GM12878 (cell line): ENCODE data around the gene MB21D2. TPM values are rescaled to one million over a fixed set of nuclear protein-coding genes. Genes with fewer than 3 reads are reported as not detected.

Experiments
- ATAC-seq: fragments of 200-7000 bp; cut with Tn5 transposase; 3 replicates; pipeline ENCODE4 v1.9.1; 2020; ENCODE audit warnings: mild to moderate bottlenecking, moderate library complexity
- BruUV-seq: library from RNA; stranded (reverse); fragments of 400-500 nt; replicated peaks from 2 replicates; lab custom pipeline; 2021; lab: Mats Ljungman, UMichigan
- CTCF ChIA-PET: fragments of 300-600 bp; sonication (Branson Sonifier 250); formaldehyde crosslinking; extraction: SDS; loops from one replicate; lab custom pipeline; 2021; ENCODE audit warnings: inconsistent platforms; lab: Yijun Ruan, JAX
- POLR2A ChIA-PET: fragments of 350-600 bp; formaldehyde crosslinking; extraction: SDS; loops from one replicate; lab custom pipeline; 2021; ENCODE audit warnings: inconsistent platforms; lab: Charles Lee
- RAD21 ChIA-PET: fragments of 300-600 bp; sonication (Branson Sonifier 250); formaldehyde crosslinking; loops from one replicate; lab custom pipeline; 2023; ENCODE audit warnings: antibody characterized with exemption; ENCODE audit not compliant: unreplicated experiment; lab: Charles Lee
- SMC1A ChIA-PET: fragments of 300-600 bp; sonication (Branson Sonifier 250); formaldehyde crosslinking; loops from one replicate; lab custom pipeline; 2023; ENCODE audit not compliant: unreplicated experiment, uncharacterized antibody; lab: Charles Lee
- DNase-seq: peaks from one replicate; pipeline ENCODE4 v3.0.0-alpha.2; 2011; ENCODE audit warnings: low read depth, low spot score
- FAIRE-seq: peaks from 3 replicates; lab custom pipeline; 2011; peaks lifted over from hg19 to GRCh38; lab: Jason Lieb, UNC
- H2AFZ ChIP-seq: 2 replicates; pipeline ENCODE4 v1.6.0; 2011; ENCODE audit warnings: low read depth, low read length, control low read depth; ENCODE audit not compliant: control insufficient read depth
- H3K27ac ChIP-seq: 2 replicates; pipeline ENCODE4 v1.5.1; 2011; ENCODE audit warnings: control low read depth; ENCODE audit not compliant: control insufficient read depth, insufficient read depth
- H3K27me3 ChIP-seq, 2 experiments: replicated peaks in 1 of 2; 2 replicates each; pipeline versions ENCODE4 v1.6.0 to v1.6.1; 2011; ENCODE audit warnings: low read length in 1 of 2; ENCODE audit not compliant: control insufficient read depth in 2 of 2, insufficient read depth in 2 of 2
- H3K36me3 ChIP-seq, 2 experiments: 2 replicates each; pipeline ENCODE4 v1.5.1; 2011; ENCODE audit warnings: low read length in 1 of 2; ENCODE audit not compliant: control insufficient read depth in 2 of 2, insufficient read depth in 2 of 2
- H3K4me1 ChIP-seq: 2 replicates; pipeline ENCODE4 v1.6.1; 2011; ENCODE audit warnings: mild to moderate bottlenecking, low read length, moderate library complexity, mixed read lengths; ENCODE audit not compliant: control insufficient read depth, insufficient read depth
- H3K4me2 ChIP-seq: 2 replicates; pipeline ENCODE4 v1.6.0; 2011; ENCODE audit warnings: control low read depth; ENCODE audit not compliant: control insufficient read depth, insufficient read depth
- H3K4me3 ChIP-seq: fragments of 200-600 bp; sonication (generic); 2 replicates; pipeline ENCODE4 v1.5.1; 2016
- H3K79me2 ChIP-seq: 2 replicates; pipeline ENCODE4 v1.6.0; 2011; ENCODE audit warnings: low read length; ENCODE audit not compliant: control insufficient read depth, insufficient read depth
- H3K9ac ChIP-seq: 2 replicates; pipeline ENCODE4 v1.8.0; 2011; ENCODE audit warnings: low read length, control low read depth, mixed read lengths; ENCODE audit not compliant: control insufficient read depth, insufficient read depth
- H3K9me3 ChIP-seq: replicated peaks from 3 replicates; pipeline ENCODE4 v1.5.1; 2011; ENCODE audit warnings: mild to moderate bottlenecking, low read length; ENCODE audit not compliant: control insufficient read depth, insufficient read depth
- H4K20me1 ChIP-seq: 2 replicates; pipeline ENCODE4 v1.6.0; 2011; ENCODE audit not compliant: control insufficient read depth, insufficient read depth
- ASH2L ChIP-seq: fragments of 300-600, 200-600 bp; sonication (generic); IDR thresholded peaks from 2 replicates; pipeline ENCODE4 v1.6.1; 2017; ENCODE audit warnings: low read depth, mild to moderate bottlenecking, borderline replicate concordance
- ESRRA ChIP-seq: IDR thresholded peaks from 2 replicates; pipeline ENCODE4 v1.6.1; 2012; ENCODE audit warnings: mild to moderate bottlenecking, low read length, improper control_type of control experiment
- HSF1 ChIP-seq: fragments of 150-350 bp; IDR thresholded peaks from 2 replicates; pipeline ENCODE4 v1.6.1; 2014; ENCODE audit warnings: mild to moderate bottlenecking, low read depth, low read length
- IRF5 ChIP-seq: fragments of 450-650 bp; IDR thresholded peaks from 2 replicates; pipeline ENCODE4 v1.6.1; 2017; ENCODE audit warnings: borderline replicate concordance
- RFX5 ChIP-seq: IDR thresholded peaks from 2 replicates; pipeline ENCODE4 v1.6.1; 2011; ENCODE audit warnings: low read depth, low read length, improper control_type of control experiment
- SIN3A ChIP-seq: IDR thresholded peaks from 2 replicates; pipeline ENCODE4 v1.6.1; 2012; ENCODE audit warnings: low read depth, low read length, improper control_type of control experiment
- STAT1 ChIP-seq: fragments of 450-650 bp; conservative IDR thresholded peaks from 2 replicates; pipeline ENCODE4 v1.6.1; 2014; ENCODE audit warnings: antibody characterized with exemption, mild to moderate bottlenecking
- SUPT20H ChIP-seq: IDR thresholded peaks from 2 replicates; pipeline ENCODE4 v1.6.1; 2011; ENCODE audit warnings: low read depth, mild to moderate bottlenecking, low read length, moderate library complexity, borderline replicate concordance; ENCODE audit not compliant: control insufficient read depth
- USF2 ChIP-seq: IDR thresholded peaks from 2 replicates; pipeline ENCODE4 v1.6.1; 2011; ENCODE audit warnings: low read depth, low read length, improper control_type of control experiment, borderline replicate concordance
- ZBTB40 ChIP-seq: fragments of 450-650 bp; IDR thresholded peaks from 2 replicates; pipeline ENCODE4 v1.6.1; 2016; ENCODE audit warnings: mild to moderate bottlenecking, moderate library complexity, borderline replicate concordance
- WGBS: methylation state at CpG from one replicate; pipeline ENCODE4 v1.1.6; 2016; ENCODE audit warnings: low lambda C conversion rate; ENCODE audit not compliant: insufficient replicate concordance, insufficient coverage; ENCODE audit errors: missing lambda C conversion rate; 5-methylcytosine and 5-hydroxymethylcytosine counted together
- in situ Hi-C: fragments of 300-500 bp; cut with MboI; formaldehyde crosslinking; loops from 9 replicates; pipeline ENCODE4 v1.14.3; 2018; ENCODE audit warnings: mixed read lengths
- intact Hi-C: fragments of 100-400 bp; cut with micrococcal nuclease; formaldehyde crosslinking; loops from one replicate; pipeline ENCODE4 v1.14.2; 2022; ENCODE audit not compliant: unreplicated experiment
- polyA plus RNA-seq, 11 experiments: library from polyadenylated mRNA; depleted of rRNA in 4 of 11; unstranded in 6 of 11; stranded (reverse) in 5 of 11; fragments of >200 nt; fragmentation: Nextera tagmentation in 4 of 11; fragmentation: Illumina TruSeq in 1 of 11; extraction: Ambion mirVana in 4 of 11; extraction: Trizol in 1 of 11; gene quantifications; 1 replicate in 1 of 11; 2 replicates in 10 of 11; pipeline versions ENCODE4 v1.2.1 to v1.2.3, GENCODE V29; 2011 to 2016; ENCODE audit warnings: inconsistent platforms in 2 of 11, missing spikeins in 2 of 11, low read depth in 1 of 11
- total RNA-seq, 4 experiments: library from RNA; depleted of rRNA in 3 of 4; stranded (reverse); fragments of >200 nt in 3 of 4; fragmentation: Illumina TruSeq in 1 of 4; extraction: Trizol in 1 of 4; gene quantifications; 2 replicates each; pipeline versions ENCODE4 v1.2.1 to v1.2.3, GENCODE V29; 2013 to 2021

Gene MB21D2
- total and polyA plus RNA-seq, 10 of the 15 experiments (the other 5 are each of a cell fraction or from before 2014, with no cell fraction given), result 7.9 to 21.2 (median 15.3) TPM

GRCh38 chr3:192844486-192844765 is 73.2 kb downstream of the MB21D2 start (continued):
- TF ChIP-seq HSF1 (no peak), STAT1 (no peak), ZBTB40 (no peak)

GRCh38 chr3:192843723-192844485 is 73.8 kb downstream of the MB21D2 start:
- Histone ChIP-seq H3K4me2 (no peak overlapping the region), H2AFZ (no peak overlapping the region), H3K4me3 (no peak overlapping the region), H4K20me1 (no peaks in the 10 kb centered on the region), H3K27ac (peak overlapping the region; percentile 50; the same call in 1 of the 2 replicates), H3K27me3 (no peaks in the 10 kb centered on the region), H3K79me2 (peaks cover 67% of the 10 kb centered on the region), H3K4me1 (peaks cover 56% of the 10 kb centered on the region), H3K36me3 (no peaks in the 10 kb centered on the region), H3K9ac (no peak overlapping the region), H3K9me3 (no peaks in the 10 kb centered on the region)
- ATAC-seq, result peak; percentile 11; the same call in 1 of the 3 replicates
- SMC1A ChIA-PET, result interaction anchor here (0.7 to 20.8 kb wide), 22 partner anchors 7 to 197 kb away, joined by 3 to 283 read pairs (median 5); partner anchors contain the start of gene MB21D2
- RAD21 ChIA-PET, result interaction anchor here (0.8 to 6.2 kb wide), 8 partner anchors 10 to 74 kb away, joined by 3 to 71 read pairs (median 8); partner anchors contain the start of gene MB21D2
- FAIRE-seq, result no peak
- POLR2A ChIA-PET, result interaction anchor here (0.6 to 6.5 kb wide), 11 partner anchors 10 to 73 kb away, joined by 3 to 28 read pairs (median 4); no protein-coding TSS in a partner anchor
- WGBS, result 75% methylated on average over 10 of the region's 10 CpGs
- intact Hi-C loops, result no loop called here
- CTCF ChIA-PET, result interaction anchor here (0.9 to 4.2 kb wide), 12 partner anchors 8 to 198 kb away, joined by 3 to 23 read pairs (median 9); no protein-coding TSS in a partner anchor
- BruUV-seq, result no TSS peak
- in situ Hi-C loops, result no loop called here
- DNase-seq, result no peak
- TF ChIP-seq ASH2L, result no peak
- no peak for TF ChIP-seq IRF5
- no peak for TF ChIP-seq USF2
- no peak for TF ChIP-seq RFX5
- no peak for TF ChIP-seq ESRRA
- TF ChIP-seq SIN3A, result no peak
- TF ChIP-seq SUPT20H, result no peak
